ENCODE results near the gene PDHB.
"Not testable (repeated sequence)": the region's sequence is repeated elsewhere in the genome, so short reads cannot be mapped to it uniquely, and the experiment has no call there.

PDHB gene

GRCh38 chr3:58437276-58437675 is 3.6 kb upstream of the PDHB start:
- DNase-seq (ENCODE audit: low read depth): not testable (repeated sequence)

- DNase-seq (ENCODE audit: low read depth): no peak
Observed at GRCh38 chr3:58434990-58435389, 1.4 kb upstream of the PDHB start.

GRCh38 chr3:58434511-58434910 is 879 bp upstream of the PDHB start:
- DNase-seq (ENCODE audit: low read depth): no peak

- DNase-seq (ENCODE audit: low read depth): no peak
Observed at GRCh38 chr3:58434168-58434504, 504 bp upstream of the PDHB start.

- no peak for DNase-seq (ENCODE audit: low read depth)
Observed at GRCh38 chr3:58432905-58433304, 727 bp downstream of the PDHB start.

DNA sequence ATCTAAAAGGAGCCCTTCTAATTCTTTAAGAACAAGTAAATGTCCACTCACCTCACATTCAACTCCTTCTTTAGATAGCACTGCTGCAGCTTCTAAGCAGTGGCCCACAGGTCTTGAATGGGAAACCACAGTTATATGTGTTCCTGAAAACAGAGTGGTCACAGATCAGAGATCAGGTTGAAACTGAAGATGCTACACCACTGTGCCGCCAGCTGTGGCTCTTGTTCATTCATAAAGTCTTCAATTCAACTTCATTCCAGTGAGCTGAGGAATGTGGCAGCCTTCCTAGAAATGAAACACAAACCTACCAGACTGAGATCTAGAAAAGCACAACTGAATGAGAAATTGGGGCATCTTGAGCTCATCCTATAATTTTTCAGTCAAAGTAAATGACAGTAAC is 4.0 kb downstream of the PDHB start:
- DNase-seq (ENCODE audit: low read depth): no peak

GRCh38 chr3:58427661-58428361 is 5.8 kb downstream of the PDHB start:
- no peak for DNase-seq (ENCODE audit: low read depth)

DNA sequence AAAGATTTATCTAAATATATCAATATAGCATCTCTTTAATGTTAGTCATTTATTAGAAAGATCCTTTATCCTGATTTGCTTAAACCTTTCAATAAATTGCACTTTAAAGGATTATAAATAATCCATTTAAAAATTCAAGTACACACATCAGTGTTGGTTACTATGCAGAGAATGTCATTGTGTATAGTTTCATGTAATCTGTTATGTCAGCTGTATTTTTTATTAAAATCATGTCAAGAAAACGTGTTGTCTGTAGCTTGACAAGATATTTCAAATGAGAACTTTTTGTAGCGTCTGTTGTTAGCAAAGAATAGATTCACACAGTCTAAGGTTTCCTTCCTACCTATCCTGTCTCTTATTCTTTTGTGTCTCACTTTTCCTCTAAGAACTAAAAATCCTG is 7.8 kb downstream of the PDHB start:
- DNase-seq (ENCODE audit: low read depth): no peak

DNA sequence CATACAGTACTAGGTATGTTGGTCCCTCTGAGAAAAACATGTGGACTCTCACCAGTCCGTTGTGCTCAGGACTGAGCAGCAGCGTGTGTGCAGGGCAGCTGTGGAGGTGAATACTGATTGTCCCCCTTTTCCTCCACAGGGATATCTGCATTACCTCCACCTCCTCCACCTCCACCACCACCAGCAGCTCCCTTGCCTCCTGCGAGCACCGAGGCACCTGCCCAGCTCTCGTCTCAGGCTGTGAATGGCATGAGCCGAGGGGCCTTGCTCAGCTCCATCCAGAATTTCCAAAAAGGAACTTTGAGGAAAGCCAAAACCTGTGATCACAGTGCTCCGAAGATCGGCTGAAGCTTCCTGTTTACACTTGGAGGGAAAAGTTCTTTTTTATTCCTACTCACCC is 9.0 kb downstream of the PDHB start:
- no peak for DNase-seq (ENCODE audit: low read depth)

- DNase-seq (ENCODE audit: low read depth): no peak
Observed at GRCh38 chr3:58422756-58423325, 10.8 kb downstream of the PDHB start.

GRCh38 chr3:58421004-58421403 is 12.6 kb downstream of the PDHB start:
- no peak for DNase-seq (ENCODE audit: low read depth)

DNA sequence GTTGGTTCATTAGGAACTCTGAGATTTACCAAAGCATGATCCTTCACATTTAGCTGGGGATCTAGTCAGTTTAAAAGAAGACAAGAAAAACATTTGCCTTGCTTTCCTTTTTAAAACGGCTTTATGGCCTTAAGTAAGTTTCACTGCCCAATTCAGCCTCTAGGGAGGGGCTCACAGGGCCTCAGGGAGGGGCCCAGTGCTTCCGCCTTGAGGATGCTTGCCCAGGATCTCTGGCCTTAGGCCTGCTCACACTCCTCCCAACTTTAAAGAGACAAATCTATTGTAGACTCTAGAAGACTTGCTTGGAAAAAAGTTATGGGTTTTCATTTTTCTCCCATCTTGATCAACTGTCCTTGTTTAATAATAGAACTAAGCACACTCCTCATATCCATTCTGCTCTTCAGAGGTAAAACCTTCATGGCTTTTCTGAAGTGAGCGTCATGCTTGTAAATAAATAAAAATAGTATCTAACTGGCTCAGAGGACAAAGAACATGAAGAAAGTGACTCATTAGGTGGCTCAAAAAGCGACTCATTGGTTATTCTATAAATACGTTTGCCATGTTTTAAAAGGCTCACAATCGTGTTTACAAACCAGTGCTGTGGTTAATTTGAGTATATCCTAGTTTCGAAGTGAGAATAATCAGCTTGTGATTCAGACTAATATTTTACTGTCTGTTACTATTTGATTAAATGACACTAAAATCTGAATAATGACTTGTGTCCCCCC is 13.7 kb downstream of the PDHB start:
- DNase-seq (ENCODE audit: low read depth): no peak

DNA sequence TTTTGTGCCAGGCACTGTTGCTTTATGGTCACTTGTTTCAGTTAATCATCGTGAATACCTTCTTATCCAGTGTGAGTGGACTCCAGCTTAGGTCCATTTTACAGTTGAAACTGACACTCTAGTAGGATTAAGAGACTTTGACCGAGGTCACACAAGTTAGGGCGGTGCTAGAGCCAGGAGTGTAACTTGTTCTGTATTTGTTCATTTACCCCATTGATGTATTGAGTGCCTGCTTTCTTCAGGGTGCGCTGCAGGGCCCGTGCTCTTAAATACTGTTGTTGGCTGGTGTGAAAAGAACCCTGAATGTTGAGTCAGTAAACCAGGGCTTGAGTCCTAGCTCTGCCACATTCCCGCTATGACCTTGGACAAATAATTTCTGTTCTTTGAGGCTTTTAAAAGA is 15.4 kb downstream of the PDHB start:
- no peak for DNase-seq (ENCODE audit: low read depth)

DNA sequence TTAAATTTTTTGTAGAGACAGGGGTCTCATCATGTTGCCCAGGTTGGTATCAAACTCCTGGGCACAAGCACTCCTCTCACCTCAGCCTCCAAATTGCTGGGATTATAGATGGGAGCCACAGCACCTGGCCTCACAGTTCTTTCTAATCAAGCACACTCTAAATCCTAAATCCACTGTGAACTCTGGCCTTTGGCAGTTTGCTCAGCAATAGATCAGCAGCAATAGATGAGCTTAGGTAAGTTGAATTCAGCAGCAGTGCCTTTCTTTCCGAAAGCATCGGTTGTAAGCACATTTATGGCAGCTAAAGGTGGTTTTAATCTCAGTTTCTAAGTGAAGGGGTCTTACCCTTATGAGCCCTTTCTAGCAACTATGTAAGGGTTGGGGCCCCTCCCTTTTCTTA is 16.6 kb downstream of the PDHB start:
- DNase-seq (ENCODE audit: low read depth): no peak

GRCh38 chr3:58416191-58416590 is 17.4 kb downstream of the PDHB start:
- no peak for DNase-seq (ENCODE audit: low read depth)

GRCh38 chr3:58414538-58415197 is 19.0 kb downstream of the PDHB start:
- no peak for DNase-seq (ENCODE audit: low read depth)

DNA sequence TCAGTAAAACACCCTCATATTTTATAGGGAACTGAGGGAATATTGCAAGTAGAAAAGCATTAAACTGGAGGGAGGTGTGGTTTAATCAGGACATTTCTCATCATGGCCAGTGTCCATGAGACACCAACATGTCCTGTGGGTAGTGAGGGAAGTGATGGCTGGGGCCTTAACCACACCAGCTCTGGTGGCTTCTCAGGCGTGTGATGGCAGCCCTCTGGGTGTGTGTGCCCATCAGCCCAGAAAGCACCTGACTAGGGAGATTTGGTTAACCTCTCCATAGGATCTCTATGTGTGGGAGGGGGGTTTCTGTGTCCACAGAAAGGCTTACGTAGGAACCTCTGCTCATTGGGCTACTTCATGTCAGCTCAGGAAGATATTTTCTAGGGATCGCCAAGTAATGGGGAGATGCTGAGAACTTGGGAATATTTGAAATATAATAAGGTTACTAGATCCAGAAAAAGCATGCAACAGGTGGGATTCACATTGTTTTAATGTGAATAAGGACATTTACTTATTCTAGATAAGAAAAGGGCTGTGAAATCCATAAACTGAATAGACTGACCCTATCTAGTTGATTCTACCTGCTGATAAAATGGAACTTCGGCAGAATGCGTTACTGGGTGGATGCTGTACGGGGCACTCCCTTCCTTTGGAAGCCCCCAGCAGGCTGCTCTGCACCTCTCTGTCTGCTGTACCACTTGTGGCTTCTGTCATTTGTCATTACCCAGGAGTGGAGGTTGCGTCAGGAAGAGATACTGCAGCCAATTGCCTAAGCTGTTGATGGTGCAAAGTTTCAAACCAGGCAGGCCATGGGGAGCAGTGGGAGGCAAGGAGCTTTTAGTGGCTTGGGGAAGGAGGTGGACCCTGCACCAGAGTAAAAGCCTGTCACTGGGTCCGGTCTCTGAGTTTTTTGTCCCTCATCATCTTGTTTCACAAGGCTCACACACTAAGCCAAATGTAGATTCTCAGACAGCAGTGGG is 21.5 kb downstream of the PDHB start:
- DNase-seq (ENCODE audit: low read depth): no peak

- DNase-seq (ENCODE audit: low read depth): no peak
Observed at GRCh38 chr3:58411036-58411435, 22.6 kb downstream of the PDHB start.

- DNase-seq (ENCODE audit: low read depth): no peak
Observed at GRCh38 chr3:58409663-58410062, 24.0 kb downstream of the PDHB start.

DNA sequence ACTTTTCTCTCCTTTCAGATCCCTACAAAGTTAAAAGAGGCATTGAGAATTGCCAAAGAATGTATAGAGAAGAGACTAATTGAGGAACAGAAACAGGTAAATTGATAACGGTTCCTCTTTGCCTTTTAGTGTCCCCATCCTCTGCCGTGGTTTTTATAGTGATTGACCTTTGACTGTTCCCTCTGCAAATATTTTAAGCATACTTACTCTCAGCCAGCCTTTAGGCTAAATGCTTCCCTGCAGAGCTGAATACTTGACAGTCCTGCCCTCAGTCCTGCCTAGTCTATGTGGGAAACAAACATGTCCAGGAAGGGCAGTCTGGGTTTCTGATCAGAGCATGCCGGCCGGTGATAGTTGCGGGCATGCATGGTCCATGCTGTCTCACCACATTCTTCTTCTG is 24.7 kb downstream of the PDHB start:
- DNase-seq (ENCODE audit: low read depth): no peak

GRCh38 chr3:58404396-58404795 is 29.2 kb downstream of the PDHB start:
- no peak for DNase-seq (ENCODE audit: low read depth)
